ENCODE data around the gene SENP8. TPM values are rescaled to one million over a fixed set of nuclear protein-coding genes. Genes with fewer than 3 reads are reported as not detected.

SENP8 gene
- total RNA-seq, 4 donors from 2014 or later, result 5.1 to 6.7 (median 6.0) TPM

DNA sequence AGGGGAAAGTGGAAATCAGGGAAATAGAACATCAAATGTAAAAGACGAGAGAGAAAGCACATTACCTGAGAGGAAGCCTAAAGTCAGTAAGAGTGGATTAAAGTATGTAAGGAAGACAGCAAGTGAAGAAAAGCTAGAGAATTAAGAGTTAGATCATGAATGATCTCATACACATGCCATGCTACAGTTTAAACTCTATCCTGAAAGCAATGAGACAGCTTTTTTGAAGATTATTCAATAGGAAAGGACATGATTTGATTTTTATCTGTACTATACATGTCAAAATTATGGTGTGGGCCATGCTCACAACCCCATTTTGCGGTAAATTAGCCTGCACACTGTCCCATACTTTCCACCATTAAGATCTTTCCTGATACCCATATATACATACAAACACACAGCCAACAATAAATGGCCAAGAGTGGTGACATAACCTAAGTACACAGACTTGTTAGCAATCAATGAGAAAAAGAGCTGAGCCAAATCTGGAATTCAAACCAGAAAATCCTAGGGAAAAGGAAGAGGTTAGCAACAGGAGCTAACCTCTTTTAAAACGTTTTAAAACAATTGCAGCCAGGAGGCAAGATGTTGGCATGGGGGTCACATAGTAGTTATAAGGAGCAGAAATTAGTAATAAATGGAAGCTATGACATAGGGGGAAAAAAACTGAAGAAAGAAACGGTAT is 4.7 kb upstream of the SENP8 start:
- intact Hi-C loops (cut with DNase I), result no loop called here
- Histone ChIP-seq H3K27ac (peak overlapping the region in 2 of 3 donors; percentile 9 to 21), H3K27me3 (no peaks in the 10 kb centered on the region), H3K4me1 (peaks cover 18 to 30% of the 10 kb centered on the region in 2 donors), H3K9me3 (no peaks in the 10 kb centered on the region), H3K4me3 (replicated peaks in 1 of 3) (no peak overlapping the region), H3K36me3 (no peaks in the 10 kb centered on the region)
- no peak for DNase-seq
- TF ChIP-seq, protein P1, sequence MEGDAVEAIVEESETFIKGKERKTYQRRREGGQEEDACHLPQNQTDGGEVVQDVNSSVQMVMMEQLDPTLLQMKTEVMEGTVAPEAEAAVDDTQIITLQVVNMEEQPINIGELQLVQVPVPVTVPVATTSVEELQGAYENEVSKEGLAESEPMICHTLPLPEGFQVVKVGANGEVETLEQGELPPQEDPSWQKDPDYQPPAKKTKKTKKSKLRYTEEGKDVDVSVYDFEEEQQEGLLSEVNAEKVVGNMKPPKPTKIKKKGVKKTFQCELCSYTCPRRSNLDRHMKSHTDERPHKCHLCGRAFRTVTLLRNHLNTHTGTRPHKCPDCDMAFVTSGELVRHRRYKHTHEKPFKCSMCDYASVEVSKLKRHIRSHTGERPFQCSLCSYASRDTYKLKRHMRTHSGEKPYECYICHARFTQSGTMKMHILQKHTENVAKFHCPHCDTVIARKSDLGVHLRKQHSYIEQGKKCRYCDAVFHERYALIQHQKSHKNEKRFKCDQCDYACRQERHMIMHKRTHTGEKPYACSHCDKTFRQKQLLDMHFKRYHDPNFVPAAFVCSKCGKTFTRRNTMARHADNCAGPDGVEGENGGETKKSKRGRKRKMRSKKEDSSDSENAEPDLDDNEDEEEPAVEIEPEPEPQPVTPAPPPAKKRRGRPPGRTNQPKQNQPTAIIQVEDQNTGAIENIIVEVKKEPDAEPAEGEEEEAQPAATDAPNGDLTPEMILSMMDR (IDR thresholded peaks at IDR 0.05), result no peak
- no peak for TF ChIP-seq POLR2A (IDR thresholded peaks at IDR 0.05)
- WGBS, 2 donors, result 71 to 72% methylated on average over 4 of the region's 4 CpGs

DNA sequence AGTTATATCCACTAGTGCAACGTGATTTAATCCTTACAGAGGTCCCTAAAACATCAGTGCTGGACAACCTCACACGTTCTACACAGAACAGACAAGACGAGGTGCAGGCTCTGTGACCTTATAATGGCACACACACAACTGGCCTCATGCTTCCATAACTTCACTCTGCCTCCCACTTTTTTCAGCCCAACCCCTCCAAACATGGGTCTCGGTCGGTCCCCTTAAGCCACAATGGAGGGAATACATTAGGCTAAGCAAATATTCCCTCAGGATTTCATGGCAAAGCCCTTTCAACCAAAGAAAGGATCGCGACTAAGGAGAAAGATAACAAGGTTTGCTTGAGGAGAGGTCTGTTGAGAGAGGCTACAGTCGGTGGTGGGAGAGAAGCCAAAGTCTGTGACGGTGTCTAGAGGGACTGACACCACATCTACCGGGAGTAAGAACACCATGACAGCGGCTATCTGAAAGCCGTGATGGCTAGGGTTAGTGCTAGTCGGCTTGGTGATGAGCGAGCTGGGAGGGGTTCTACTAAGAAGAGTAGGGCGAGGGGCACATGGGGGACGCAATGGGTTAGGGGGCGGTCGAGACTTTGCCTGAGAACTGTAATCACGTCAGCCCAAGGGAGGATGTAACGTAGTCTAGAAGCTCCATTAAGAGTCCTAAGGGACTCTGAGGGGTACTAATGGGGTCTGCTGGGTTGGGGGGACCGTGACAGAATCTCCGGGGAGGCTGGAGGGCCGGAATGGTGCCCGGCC is 1.3 kb upstream of the SENP8 start:
- H3K4me3 ChIP-seq (replicated peaks in 1 of 3), result peak overlapping the region; percentile 74 to 84 (median 75)
- 1% methylated on average over 24 of the region's 24 CpGs for WGBS, 2 donors
- no peaks in the 10 kb centered on the region for H3K27me3 ChIP-seq
- TF ChIP-seq, protein P1 (IDR thresholded peaks at IDR 0.05), result no peak
- TF ChIP-seq POLR2A (IDR thresholded peaks at IDR 0.05), result no peak
- peaks cover 23 to 35% of the 10 kb centered on the region in 2 donors for H3K4me1 ChIP-seq
- no peaks in the 10 kb centered on the region for H3K36me3 ChIP-seq
- peak; percentile 44 to 46 for DNase-seq
- H3K9me3 ChIP-seq, result no peaks in the 10 kb centered on the region
- H3K27ac ChIP-seq, result peak overlapping the region; percentile 79 to 95 (median 92)
- intact Hi-C loops (cut with DNase I), result no loop called here

DNA sequence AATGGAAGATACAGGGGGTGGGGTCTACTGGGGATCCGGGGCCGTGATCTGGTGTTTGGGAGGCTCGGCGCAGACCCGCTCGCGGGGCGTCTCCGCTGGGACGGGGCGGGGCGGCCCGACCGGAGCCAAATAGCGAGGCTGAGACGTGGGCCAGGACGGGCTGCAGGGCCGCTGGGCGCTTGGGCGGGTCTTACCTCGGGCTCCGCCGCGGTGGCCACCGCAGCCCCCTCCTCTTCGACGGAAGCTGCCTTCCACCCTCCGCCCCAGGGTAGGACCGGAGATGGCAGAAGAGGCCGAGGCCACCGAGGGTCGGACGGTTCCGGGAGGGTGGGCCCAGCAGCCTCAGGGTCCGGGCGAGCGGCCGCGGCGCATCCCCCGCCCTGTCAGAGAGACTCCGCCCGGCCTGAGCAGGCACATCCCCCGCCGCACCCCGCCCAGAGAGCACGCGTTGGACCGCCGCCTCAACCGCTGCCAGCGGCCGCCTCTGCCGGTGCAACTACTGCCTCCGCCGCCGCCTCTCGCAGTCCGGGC is 652 bp upstream of the SENP8 start:
- Histone ChIP-seq H3K36me3 (no peaks in the 10 kb centered on the region), H3K4me1 (peaks cover 23 to 35% of the 10 kb centered on the region in 2 donors), H3K27me3 (no peaks in the 10 kb centered on the region), H3K27ac (peak overlapping the region; percentile 79 to 95 (median 92)), H3K9me3 (no peaks in the 10 kb centered on the region), H3K4me3 (replicated peaks in 1 of 3) (peak overlapping the region; percentile 74 to 84 (median 75))
- 0 to 4% methylated on average over 10 to 11 of the region's 59 CpGs for WGBS, 2 donors
- peak; percentile 56 to 71 for TF ChIP-seq POLR2A (IDR thresholded peaks at IDR 0.05)
- TF ChIP-seq, protein P1 (IDR thresholded peaks at IDR 0.05), result no peak
- peak; percentile 84 to 87 for DNase-seq
- intact Hi-C loops (cut with DNase I), result no loop called here

DNA sequence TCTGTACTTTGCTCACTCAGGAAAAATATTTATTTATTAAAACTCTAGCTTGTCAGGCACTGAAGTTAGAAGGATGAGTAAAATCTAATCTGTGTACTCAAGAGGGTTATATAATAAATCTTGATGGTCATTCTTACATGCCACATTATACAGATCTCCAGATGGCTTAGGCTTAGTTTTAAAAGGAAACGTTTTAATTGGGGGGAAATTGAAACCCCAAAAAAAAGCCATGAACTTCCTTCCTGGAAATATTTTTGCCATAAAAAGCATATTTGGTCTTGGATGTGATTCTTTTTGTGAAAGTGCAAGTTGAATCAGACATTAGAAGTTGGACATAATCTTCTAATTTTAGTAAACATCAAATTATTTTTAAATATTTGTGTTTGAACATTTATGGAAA is 6.0 kb downstream of the SENP8 start:
- WGBS, 2 donors, result 48 to 51% methylated on average over 1 of the region's 1 CpG
- Histone ChIP-seq H3K36me3 (no peaks in the 10 kb centered on the region), H3K4me3 (replicated peaks in 1 of 3) (no peak overlapping the region), H3K9me3 (no peaks in the 10 kb centered on the region), H3K27ac (no peak overlapping the region), H3K4me1 (peaks cover 2 to 5% of the 10 kb centered on the region in 2 donors), H3K27me3 (no peaks in the 10 kb centered on the region)
- TF ChIP-seq, protein P1 (IDR thresholded peaks at IDR 0.05), result no peak
- no peak for TF ChIP-seq POLR2A (IDR thresholded peaks at IDR 0.05)
- DNase-seq, result no peak
- intact Hi-C loops (cut with DNase I), result no loop called here
